CD4-positive, alpha-beta T cell treated with Interferon alpha-2 for 1 hour (primary cell): ENCODE data around the gene KRT75.

Source experiments
- DNase-seq, 2 donors: peaks; one replicate each; pipeline ENCODE4 v3.0.0-alpha.2; 2020 to 2022

The KRT75 gene

GRCh38 chr12:52439420-52439819 lies 5.2 kb upstream of the KRT75 start:
- DNase-seq: no peak

GRCh38 chr12:52438305-52439301 lies 4.4 kb upstream of the KRT75 start:
- no peak for DNase-seq

- no peak for DNase-seq
Observed at GRCh38 chr12:52437508-52437907, 3.3 kb upstream of the KRT75 start.

DNA sequence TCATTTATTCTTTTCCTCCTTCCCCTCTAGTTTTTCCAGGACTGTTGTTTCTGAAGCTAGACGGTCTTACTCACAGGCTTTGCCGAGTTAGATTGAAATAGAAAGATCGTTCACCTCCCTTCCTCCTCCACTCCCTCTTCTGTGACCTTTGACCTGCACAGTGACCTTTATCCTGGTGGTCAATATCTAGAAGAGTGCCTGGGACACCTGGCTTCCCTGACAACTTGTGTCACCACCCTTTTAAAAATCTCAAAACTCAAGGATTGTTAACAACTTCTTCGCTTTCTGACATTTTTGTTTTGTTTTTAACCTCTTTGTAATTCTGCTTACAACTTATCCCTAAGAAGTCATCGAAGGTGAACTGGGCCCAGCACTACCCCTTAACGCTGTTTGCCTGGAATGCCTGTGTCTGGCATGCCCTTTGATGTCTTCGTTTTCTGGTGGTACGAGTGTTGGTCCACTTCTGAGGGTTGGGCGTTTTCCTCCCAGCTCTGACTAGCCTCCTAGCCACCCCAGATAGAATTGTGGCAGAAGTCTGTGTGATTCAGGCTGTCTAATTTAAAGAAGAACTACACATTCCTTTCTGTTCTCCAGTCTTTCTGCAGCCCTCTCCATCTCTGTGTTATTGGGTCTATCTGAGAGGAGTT lies 2.8 kb upstream of the KRT75 start:
- no peak for DNase-seq

DNA sequence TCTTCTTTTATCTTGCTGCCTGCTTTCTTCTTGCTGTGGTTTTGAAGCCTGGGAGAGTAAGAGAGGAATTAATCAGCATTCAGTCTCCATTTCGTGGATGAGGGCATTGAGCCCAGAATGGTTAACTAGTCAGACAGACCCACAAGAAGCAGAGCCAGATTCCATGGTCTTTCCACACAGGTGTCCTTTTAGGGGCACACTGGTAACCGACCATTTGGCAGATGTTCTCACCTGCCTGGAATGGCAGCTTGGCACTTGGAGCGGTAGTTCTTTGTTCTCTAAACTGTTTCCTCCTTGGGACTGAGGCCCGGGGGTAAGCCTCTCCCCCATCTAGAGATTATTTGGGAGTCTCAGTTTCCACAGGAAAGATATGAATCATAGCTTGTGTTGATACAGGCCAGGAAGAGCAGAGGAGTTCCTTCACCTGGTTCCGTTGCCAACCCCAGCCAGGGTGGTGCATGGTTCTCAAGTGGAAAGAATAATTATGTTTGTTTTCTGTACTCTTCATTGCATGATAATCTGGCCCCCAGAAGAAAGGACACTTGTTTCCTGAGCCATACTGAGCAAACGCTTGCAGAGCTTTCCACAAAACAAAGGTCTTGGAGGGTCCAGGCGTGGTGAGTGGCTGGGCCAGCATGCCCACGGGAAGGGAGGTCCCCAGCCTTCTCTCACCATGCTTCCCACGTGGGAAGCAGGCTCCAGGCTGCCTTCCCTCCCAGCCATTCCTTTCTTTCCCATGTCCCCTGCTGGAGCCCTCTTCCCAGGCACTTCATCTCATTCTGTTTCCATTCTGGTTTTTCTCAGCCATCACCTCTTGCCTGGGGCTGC lies 2.0 kb upstream of the KRT75 start:
- DNase-seq: no peak

GRCh38 chr12:52435659-52435999 lies 1.5 kb upstream of the KRT75 start:
- no peak for DNase-seq

DNA sequence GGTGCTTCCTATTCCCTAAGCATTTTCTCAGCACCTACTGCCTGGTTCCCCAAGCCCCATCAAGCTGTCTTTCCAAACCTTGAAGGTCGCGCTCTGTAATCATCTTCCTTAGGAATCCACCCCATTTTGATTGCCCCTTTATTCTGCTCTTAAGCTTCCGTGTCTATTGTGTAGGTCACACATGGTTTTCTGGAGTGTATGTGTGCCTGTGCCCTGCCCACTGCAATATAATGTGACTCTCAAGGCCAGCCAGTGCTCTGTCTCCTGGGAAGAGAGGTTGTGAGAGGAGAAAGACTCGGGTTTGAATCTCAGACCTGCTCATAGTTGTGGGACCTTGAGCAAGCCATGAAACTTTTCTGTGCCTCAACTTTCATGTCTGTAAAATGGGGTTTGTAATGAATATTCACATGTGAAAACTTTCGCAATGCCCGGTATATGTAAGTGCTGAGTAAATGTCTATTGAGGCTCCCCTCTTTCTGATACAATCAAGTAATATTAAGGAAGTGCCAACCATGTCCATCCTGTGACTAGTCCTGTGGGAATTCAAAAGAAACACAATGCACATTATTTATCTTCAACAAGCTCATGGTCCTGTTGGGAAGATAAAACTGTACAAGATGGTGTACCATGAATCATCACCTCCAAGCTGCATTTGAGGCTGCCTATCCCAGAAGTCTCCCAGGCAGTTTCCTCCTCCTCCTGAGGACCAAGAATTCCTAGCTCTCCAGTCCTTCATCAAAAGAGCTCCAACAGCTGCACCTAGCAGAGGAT lies 774 bp upstream of the KRT75 start:
- no peak for DNase-seq

DNA sequence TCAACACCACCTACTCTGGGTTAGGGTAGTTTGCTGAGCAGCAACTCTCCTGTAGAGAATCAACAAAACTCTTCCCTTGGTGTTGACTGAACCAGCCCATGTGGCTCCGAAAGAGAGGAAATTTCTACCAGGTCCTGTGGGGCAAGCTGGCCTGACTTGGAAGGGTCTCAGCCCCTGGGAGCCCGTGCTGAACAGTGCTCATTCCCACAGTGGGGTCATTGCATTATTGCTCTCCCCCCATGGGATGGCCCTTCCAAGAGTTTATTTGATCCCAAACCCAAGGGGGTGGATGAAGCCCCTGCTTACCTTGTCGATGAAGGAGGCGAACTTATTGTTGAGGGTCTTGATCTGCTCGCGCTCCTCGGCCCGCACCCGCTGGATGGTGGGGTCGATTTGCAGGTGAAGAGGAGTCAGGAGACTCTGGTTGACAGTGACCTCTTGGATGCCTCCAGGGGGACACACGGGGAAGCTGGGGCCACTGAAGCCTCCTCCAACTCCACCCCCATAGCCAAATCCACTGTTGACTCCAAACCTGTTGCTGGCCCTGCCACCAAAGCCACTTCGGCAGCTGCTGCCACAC lies 580 bp downstream of the KRT75 start:
- DNase-seq: no peak

DNA sequence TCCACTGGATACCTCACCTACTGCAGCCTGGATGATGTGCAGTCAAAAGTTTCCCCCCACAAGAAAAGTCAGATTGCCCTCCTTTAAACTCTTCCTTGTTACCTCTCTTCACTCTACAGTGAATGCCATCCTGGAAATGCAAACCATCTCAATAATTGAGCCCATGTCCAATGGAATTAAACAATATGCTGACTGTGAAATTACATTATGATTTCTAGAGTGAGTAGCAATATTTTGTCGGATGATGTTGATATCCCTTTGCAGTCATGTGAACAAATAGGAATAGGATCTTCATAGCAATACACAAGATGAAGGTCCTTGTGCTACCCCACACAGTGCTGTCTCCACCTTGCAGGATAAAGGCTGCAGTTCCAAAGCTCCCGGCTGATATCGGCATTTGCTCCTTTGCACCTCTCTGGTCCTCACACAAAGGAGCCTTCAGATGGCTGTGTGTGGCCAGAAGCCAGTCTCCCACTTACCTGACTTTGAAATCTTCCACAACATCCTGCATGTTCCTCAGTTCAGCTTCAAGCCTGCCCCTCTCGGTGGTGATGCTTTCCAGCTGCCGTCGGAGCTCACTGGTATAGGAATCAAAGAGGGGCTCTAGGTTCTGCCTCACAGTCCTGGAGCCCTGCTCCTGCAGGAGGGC lies 1.5 kb downstream of the KRT75 start:
- no peak for DNase-seq

- no peak for DNase-seq
Observed at GRCh38 chr12:52428121-52428520, 6.0 kb downstream of the KRT75 start.

DNA sequence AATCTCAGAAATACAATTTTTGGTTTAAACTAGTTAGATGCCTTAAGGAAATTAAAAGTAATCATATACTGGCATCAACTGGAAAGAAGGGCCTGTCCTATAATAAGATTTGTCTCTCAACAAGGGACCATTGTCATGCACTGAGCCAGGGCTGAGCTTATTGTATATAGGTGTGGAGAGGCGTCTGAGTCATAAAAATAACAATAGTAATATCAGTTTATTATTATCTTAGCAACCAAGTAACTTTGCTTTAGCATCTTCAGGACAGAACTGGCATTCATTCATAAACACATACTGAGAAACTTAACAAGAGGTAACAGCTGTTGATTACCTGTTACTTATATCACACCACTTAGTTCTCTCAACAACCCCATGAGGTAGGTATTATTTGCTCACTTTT lies 7.1 kb downstream of the KRT75 start:
- DNase-seq: no peak

DNA sequence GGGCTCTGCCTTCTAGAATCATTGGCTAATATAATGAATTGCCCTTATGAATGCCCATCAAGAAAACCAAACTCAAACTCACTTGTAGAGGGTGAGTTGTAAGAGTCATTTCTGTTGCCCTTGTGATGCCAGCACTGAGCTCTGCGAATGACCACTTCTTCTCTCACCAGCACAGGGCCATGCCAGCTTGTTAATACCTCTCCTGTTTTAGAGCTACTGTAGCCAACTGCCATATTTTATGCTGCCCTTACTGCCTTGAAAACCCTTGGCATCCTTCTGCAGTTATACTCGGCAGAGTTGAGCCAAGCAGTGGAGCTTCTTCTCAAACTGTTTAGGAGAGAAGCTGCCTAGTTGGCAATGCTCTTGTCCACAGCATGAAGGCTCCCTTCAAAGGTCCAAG lies 8.1 kb downstream of the KRT75 start:
- DNase-seq: no peak

DNA sequence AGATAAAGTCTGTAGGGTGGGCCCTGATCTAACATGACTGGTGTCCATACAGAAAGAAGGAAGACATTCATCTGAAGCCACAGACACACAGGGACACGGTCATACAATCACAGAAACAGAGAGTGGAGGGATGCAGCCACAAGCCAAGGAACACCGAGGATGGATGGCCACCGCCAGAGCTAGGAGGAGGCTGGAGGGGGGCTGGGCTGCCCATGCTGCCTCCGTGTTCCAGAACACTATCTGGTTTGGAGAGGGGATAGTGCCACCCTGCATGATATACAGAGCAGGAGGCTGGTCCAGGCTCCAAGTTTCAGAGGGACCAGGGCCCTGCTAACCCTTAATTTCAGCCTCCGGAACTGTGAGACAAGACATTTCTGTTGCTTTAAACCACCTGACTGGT lies 8.7 kb downstream of the KRT75 start:
- DNase-seq: no peak

DNA sequence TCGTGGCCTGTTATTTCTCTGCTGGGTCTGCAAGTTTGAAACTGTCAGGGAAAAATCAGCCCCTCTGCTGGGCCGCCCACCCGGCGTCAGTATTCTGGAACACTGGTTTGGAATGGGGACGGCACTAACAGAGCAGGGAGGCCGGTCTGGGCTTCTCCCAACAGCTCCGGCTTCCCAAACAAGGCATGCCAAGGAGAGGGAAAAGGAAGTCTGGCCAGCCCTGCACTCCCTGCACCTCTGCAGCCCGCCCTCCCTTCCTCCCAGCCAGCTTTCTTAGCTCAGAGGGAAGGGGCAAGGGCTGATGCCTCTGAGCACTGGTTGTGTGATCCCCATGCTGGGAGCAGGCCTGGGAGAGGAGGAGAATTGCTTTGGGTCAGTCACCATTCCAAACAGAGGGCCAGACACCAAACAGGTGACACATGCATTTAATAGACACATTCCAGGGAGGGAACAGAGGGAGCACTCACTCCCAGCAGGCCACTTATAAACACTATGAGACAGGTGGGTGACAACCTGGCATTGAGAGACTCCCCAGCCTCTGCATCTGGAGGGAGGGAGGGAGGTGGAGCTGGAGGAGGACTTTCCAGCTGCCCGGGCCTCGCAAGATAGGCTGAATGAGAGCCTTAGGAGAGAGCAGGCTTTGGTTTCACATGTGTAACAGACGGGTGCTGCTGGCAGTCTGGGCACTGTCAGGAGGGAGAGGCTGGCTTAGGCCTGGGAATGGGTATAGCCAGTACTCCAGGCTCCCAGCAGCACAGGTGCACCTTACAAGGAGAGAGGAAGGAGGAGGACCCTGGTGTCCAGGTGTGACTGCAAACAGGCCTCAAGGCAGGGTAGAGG lies 10.3 kb downstream of the KRT75 start:
- no peak for DNase-seq

- no peak for DNase-seq
Observed at GRCh38 chr12:52423035-52423434, 11.1 kb downstream of the KRT75 start.

DNA sequence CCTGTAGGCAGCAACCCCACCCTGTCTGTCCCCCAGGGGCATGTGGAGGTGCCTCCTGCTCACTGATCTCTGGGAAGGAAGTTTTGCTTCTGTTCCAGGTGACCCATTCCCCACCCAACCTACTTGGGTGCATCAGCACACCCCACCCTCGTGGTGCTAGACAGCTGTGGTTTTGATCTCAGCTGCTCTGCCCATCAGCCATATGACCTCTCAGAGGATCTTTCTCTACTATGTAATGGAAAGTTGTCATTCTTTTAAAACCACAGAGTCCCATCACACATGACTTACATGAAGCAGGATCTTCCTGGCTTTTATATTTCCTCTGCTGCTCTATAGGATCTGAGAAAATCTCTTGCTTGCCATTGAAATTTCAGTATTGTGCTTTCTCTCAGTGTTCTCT lies 14.5 kb downstream of the KRT75 start:
- DNase-seq: no peak

DNA sequence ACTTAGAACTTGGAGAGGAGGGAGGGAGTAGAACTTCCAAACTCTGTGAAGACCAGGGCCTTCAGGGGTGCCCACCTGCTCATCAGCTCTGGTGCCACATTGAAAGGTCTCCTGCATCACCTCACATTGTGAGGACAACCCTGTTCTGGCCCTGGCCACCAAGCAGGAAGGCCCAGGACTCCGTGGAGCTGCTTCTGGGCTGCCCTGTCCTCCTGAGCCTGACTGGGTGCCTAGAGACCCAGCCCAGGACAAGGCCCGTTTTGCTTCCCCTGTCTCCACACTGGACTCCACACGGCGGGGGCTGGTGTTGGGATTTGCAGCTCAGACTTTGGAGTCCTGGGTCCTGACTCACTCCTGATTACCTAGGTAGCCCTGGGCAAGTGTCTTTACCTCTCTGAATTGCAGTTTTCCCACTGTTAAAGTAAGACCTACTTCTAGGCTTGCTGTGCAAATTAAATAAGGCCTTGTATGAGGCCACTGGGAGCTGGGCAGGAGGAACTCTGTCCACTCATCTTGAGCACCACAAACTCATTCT lies 15.5 kb downstream of the KRT75 start:
- DNase-seq: no peak

GRCh38 chr12:52417740-52418139 lies 16.4 kb downstream of the KRT75 start:
- DNase-seq: no peak

- no peak for DNase-seq
Observed at GRCh38 chr12:52416795-52417194, 17.4 kb downstream of the KRT75 start.
